ENCODE data around the gene SREBF1. TPM values are rescaled to one million over a fixed set of nuclear protein-coding genes. Genes with fewer than 3 reads are reported as not detected.

SREBF1 gene
- total and polyA plus RNA-seq, 7 experiments from 2014 or later: 22.4 to 281 (median 41.3) TPM

- intact Hi-C loops (cut with micrococcal nuclease): no loop called here
- peaks cover 0 to 13% (median 8%) of the 10 kb centered on the region in 5 donors for H3K36me3 Mint-ChIP-seq
- peaks cover 0 to 2% (median 0%) of the 10 kb centered on the region in 11 donors for H3K9me3 Mint-ChIP-seq
- Histone ChIP-seq H3K27me3 (ENCODE audit: control insufficient read depth in 2 of 2, insufficient read depth in 2 of 2, low read length in 2 of 2) (no peaks in the 10 kb centered on the region), H3K36me3 (ENCODE audit: control insufficient read depth in 2 of 3, insufficient read depth in 3 of 3, low read length in 3 of 3) (peaks cover 0 to 82% (median 17%) of the 10 kb centered on the region in 3 experiments), H3K9me3 (ENCODE audit: control insufficient read depth in 2 of 3, low read length in 3 of 3) (no peaks in the 10 kb centered on the region), H3K4me1 (ENCODE audit: control insufficient read depth in 2 of 2, insufficient read depth in 2 of 2, low read length in 2 of 2) (peaks cover 6 to 9% of the 10 kb centered on the region in 2 donors), H3K4me3 (ENCODE audit: low read length) (no peak overlapping the region), H3K27ac (ENCODE audit: low read depth, low read length) (no peak overlapping the region)
- H3K4me3 Mint-ChIP-seq: no peak overlapping the region
- H3K27ac Mint-ChIP-seq: peak overlapping the region in 1 of 9 donors; percentile 4
- ChIA-PET POLR2A (interaction anchor here (1.0 to 2.2 kb wide), 2 partner anchors 8 to 44 kb away, joined by 3 to 7 read pairs; no protein-coding TSS in a partner anchor), CTCF (interaction anchor here (1.0 to 9.9 kb wide), 5 partner anchors 9 to 106 kb away, joined by 3 to 88 read pairs (median 13); partner anchors contain the start of gene SREBF1)
- no peaks in the 10 kb centered on the region for H3K27me3 Mint-ChIP-seq
- DNase-seq (no peak), ATAC-seq (no peak)
- peaks cover 5 to 21% (median 13%) of the 10 kb centered on the region in 7 donors for H3K4me1 Mint-ChIP-seq
Measured at GRCh38 chr17:17813725-17814095, 23.1 kb downstream of the SREBF1 start.

DNA sequence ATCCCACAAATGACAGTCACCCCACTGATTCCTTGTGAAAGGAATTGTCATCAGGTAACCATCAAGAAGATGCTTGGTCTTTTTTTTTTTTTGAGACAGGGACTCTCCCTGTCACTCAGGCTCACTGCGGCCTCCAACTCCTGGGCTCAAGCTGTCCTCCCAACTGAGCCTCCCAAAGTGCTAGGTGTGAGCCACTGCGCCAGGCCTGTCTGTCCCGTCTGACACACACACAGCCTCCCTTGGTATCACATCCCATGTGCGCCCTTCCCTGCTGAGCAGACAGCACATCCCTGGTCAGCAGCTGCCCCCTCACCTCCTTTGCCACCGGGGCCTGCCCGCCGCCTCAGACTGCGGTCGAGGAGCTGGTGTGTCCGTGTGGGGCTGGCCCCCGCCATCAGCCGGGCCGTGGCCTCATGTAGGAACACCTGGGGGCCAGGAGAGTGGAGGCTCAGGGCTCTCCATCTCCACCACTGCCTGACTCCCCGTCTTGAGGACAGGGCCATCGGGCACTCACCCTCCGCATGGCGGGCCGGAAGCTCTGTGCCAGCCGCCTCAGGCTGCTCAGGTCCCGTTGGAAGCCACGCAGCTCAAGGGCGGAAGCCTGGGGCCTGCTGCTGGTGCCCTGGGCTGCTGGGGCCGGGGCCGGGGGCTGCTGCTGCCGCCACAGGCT lies 23.6 kb downstream of the SREBF1 start:
- peaks cover 0 to 2% (median 0%) of the 10 kb centered on the region in 11 donors for H3K9me3 Mint-ChIP-seq
- ChIA-PET POLR2A (interaction anchor here (1.0 to 2.2 kb wide), 3 partner anchors 9 to 44 kb away, joined by 3 to 7 read pairs (median 5); no protein-coding TSS in a partner anchor), CTCF (interaction anchor here (0.6 to 9.9 kb wide), 14 partner anchors 8 to 133 kb away, joined by 3 to 88 read pairs (median 5); partner anchors contain the start of gene SREBF1)
- H3K4me1 ChIP-seq (ENCODE audit: control insufficient read depth in 2 of 2, insufficient read depth in 2 of 2, low read length in 2 of 2): peaks cover 6 to 9% of the 10 kb centered on the region in 2 donors
- H3K4me3 Mint-ChIP-seq: no peak overlapping the region
- H3K36me3 ChIP-seq (ENCODE audit: control insufficient read depth in 2 of 3, insufficient read depth in 3 of 3, low read length in 3 of 3): peaks cover 0 to 77% (median 13%) of the 10 kb centered on the region in 3 experiments
- H3K27ac ChIP-seq (ENCODE audit: low read depth, low read length): peak overlapping the region; percentile 39
- ATAC-seq (no peak), DNase-seq (no peak)
- H3K4me3 ChIP-seq (ENCODE audit: low read length): no peak overlapping the region
- H3K4me1 Mint-ChIP-seq: peaks cover 5 to 18% (median 9%) of the 10 kb centered on the region in 7 donors
- H3K27ac Mint-ChIP-seq: peak overlapping the region in 4 of 9 donors; percentile 43 to 66 (median 46)
- intact Hi-C loops (cut with micrococcal nuclease): no loop called here
- no peaks in the 10 kb centered on the region for H3K27me3 ChIP-seq (ENCODE audit: control insufficient read depth in 2 of 2, insufficient read depth in 2 of 2, low read length in 2 of 2)
- peaks cover 0 to 10% (median 5%) of the 10 kb centered on the region in 5 donors for H3K36me3 Mint-ChIP-seq
- H3K27me3 Mint-ChIP-seq: no peaks in the 10 kb centered on the region
- H3K9me3 ChIP-seq (ENCODE audit: control insufficient read depth in 2 of 3, low read length in 3 of 3): no peaks in the 10 kb centered on the region

DNA sequence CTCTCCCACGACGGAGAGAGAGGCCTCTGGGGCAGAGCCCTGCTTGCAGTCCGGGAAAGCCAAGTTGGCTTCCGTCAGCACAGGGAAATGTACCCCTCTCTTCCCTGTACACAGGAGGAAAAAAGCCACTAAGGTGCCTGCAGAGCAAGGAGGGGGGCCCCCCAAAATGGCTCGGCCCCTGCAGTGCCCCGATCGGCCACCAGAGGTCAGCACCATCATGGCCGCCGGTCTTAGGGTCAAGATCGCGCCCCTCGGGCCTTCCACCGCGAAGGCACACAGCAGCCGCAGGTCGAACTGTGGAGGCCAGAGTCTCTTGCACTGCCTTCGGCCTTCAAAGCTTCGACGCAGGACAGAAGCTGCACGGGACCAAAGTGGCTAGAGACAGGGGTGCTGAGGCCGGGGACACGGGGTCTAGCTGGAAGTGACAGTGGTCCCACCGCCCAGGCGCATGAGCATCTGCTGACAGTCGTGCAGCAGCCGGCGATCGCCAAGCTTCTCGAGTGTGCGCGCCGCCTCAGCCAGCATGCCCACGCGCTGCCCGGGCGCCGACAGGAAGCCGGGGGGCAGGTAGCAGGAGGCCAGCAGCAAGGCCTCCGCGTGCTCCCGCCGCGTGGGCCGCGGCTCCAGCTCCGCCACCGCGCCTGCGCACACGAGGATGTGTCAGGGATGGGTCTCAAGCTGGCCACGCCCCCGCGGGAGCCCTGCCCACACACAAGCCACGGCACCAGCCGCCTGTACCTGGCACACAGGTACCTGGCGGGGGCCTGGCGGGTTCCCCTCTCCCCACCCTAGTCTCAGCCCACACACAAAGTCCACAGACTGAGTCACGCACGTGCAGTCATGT lies 24.4 kb downstream of the SREBF1 start:
- CTCF ChIA-PET: interaction anchor here (0.8 to 9.9 kb wide), 14 partner anchors 9 to 134 kb away, joined by 3 to 88 read pairs (median 5); partner anchors contain the start of gene SREBF1
- Mint-ChIP-seq H3K27me3 (no peaks in the 10 kb centered on the region), H3K27ac (peak overlapping the region in 8 of 9 donors; percentile 23 to 66 (median 58)), H3K4me1 (peaks cover 5 to 18% (median 9%) of the 10 kb centered on the region in 7 donors), H3K36me3 (peaks cover 0 to 10% (median 3%) of the 10 kb centered on the region in 5 donors), H3K4me3 (no peak overlapping the region), H3K9me3 (peaks cover 0 to 2% (median 0%) of the 10 kb centered on the region in 11 donors)
- peak overlapping the region; percentile 39 for H3K27ac ChIP-seq (ENCODE audit: low read depth, low read length)
- peaks cover 6 to 9% of the 10 kb centered on the region in 2 donors for H3K4me1 ChIP-seq (ENCODE audit: control insufficient read depth in 2 of 2, insufficient read depth in 2 of 2, low read length in 2 of 2)
- intact Hi-C loops (cut with micrococcal nuclease): loop anchor here (1.0 kb wide), 8 partner anchors 11 to 221 kb away; partner anchors contain the start of genes RAI1 (in 1 of the 2) and SREBF1 (in 1 of the 2)
- POLR2A ChIA-PET: interaction anchor here (1.0 to 2.2 kb wide), 5 partner anchors 10 to 45 kb away, joined by 3 to 7 read pairs (median 4); partner anchors contain the start of gene SREBF1
- peaks cover 0 to 70% (median 13%) of the 10 kb centered on the region in 3 experiments for H3K36me3 ChIP-seq (ENCODE audit: control insufficient read depth in 2 of 3, insufficient read depth in 3 of 3, low read length in 3 of 3)
- DNase-seq (peak; percentile 33 to 79 (median 61)), ATAC-seq (peak; percentile 73)
- H3K4me3 ChIP-seq (ENCODE audit: low read length): no peak overlapping the region
- no peaks in the 10 kb centered on the region for H3K27me3 ChIP-seq (ENCODE audit: control insufficient read depth in 2 of 2, insufficient read depth in 2 of 2, low read length in 2 of 2)
- no peaks in the 10 kb centered on the region for H3K9me3 ChIP-seq (ENCODE audit: control insufficient read depth in 2 of 3, low read length in 3 of 3)

DNA sequence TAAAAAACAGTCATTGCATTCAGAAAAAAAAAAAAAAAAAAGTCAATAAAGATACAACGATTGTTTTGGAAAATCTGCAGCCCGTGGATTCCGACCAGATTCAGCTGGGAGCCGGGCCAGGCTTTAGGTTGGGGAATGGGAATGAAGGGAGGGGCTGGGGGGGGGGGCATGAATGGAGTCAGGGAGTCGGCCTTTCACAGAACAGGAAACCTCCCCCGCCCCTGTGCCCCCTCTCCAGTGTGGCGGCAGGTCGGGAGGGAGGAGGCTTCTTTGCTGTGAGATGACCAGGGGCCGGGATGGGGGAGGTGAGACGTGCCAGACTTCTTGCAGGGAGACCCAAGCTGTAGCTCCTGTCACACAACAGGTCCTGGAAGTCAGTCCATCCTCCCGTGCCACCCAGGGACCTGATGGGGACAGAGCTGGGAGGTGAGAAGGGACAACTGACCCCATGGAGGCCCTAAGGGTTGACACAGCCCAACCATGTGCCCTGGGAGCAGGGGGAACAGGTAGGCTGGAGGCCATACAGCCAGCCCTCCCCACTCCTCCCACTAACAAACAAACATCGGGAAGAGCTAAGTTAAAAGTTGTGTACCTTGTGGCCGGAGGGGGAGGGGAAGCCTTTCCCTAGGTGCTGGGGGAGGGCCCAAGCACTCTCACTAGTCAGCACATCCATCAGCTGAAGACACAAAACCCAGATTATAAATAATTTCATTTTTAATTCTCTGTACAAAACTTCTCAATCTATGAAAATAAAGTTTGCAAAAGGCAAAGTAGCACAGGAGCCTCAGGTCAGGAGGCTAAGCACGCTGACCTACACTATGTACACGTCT lies 25.2 kb downstream of the SREBF1 start:
- H3K27ac ChIP-seq (ENCODE audit: low read depth, low read length): no peak overlapping the region
- ATAC-seq (no peak), DNase-seq (no peak)
- intact Hi-C loops (cut with micrococcal nuclease): loop anchor here (1.0 kb wide), 8 partner anchors 12 to 222 kb away; partner anchors contain the start of genes RAI1 (in 1 of the 2) and SREBF1 (in 1 of the 2)
- ChIA-PET POLR2A (interaction anchor here (1.1 to 2.2 kb wide), 4 partner anchors 25 to 46 kb away, joined by 3 to 7 read pairs (median 4); partner anchors contain the start of gene SREBF1), CTCF (interaction anchor here (0.6 to 9.9 kb wide), 13 partner anchors 16 to 133 kb away, joined by 3 to 88 read pairs (median 5); partner anchors contain the start of gene SREBF1)
- Mint-ChIP-seq H3K36me3 (peaks cover 0 to 10% (median 3%) of the 10 kb centered on the region in 5 donors), H3K4me3 (no peak overlapping the region), H3K9me3 (peaks cover 0 to 2% (median 0%) of the 10 kb centered on the region in 11 donors), H3K27me3 (no peaks in the 10 kb centered on the region), H3K4me1 (peaks cover 5 to 18% (median 11%) of the 10 kb centered on the region in 7 donors), H3K27ac (peak overlapping the region in 8 of 9 donors; percentile 12 to 65 (median 56))
- H3K4me3 ChIP-seq (ENCODE audit: low read length): no peak overlapping the region
- no peaks in the 10 kb centered on the region for H3K27me3 ChIP-seq (ENCODE audit: control insufficient read depth in 2 of 2, insufficient read depth in 2 of 2, low read length in 2 of 2)
- H3K36me3 ChIP-seq (ENCODE audit: control insufficient read depth in 2 of 3, insufficient read depth in 3 of 3, low read length in 3 of 3): peaks cover 0 to 62% (median 9%) of the 10 kb centered on the region in 3 experiments
- H3K9me3 ChIP-seq (ENCODE audit: control insufficient read depth in 2 of 3, low read length in 3 of 3): no peaks in the 10 kb centered on the region
- H3K4me1 ChIP-seq (ENCODE audit: control insufficient read depth in 2 of 2, insufficient read depth in 2 of 2, low read length in 2 of 2): peaks cover 6 to 9% of the 10 kb centered on the region in 2 donors

DNA sequence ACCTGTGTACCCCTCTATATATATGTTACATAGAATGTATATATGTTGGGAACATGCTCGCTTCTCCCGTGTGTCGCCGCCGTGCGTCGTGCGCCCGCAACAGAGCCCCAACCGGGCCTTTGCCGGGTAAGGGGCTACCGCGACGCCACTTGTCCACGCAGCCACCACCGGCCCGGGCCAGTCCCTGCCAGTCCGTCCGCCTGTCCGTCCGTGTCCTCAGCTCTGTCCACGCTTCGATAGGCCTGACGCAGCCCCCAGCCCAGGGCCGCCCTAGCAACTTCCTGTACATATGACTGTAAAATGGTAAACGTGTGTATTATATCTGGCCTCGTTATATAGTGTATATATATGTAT lies 25.9 kb downstream of the SREBF1 start:
- Mint-ChIP-seq H3K4me1 (peaks cover 5 to 18% (median 13%) of the 10 kb centered on the region in 7 donors), H3K27ac (no peak overlapping the region), H3K4me3 (no peak overlapping the region), H3K9me3 (peaks cover 0 to 2% (median 0%) of the 10 kb centered on the region in 11 donors), H3K36me3 (peaks cover 0 to 12% (median 3%) of the 10 kb centered on the region in 5 donors), H3K27me3 (no peaks in the 10 kb centered on the region)
- POLR2A ChIA-PET: interaction anchor here (1.7 kb wide), 1 partner anchor 25 kb away, joined by 4 read pairs; the partner anchor contains the start of gene SREBF1
- Histone ChIP-seq H3K27me3 (ENCODE audit: control insufficient read depth in 2 of 2, insufficient read depth in 2 of 2, low read length in 2 of 2) (no peaks in the 10 kb centered on the region), H3K4me3 (ENCODE audit: low read length) (no peak overlapping the region), H3K9me3 (ENCODE audit: control insufficient read depth in 2 of 3, low read length in 3 of 3) (no peaks in the 10 kb centered on the region), H3K4me1 (ENCODE audit: control insufficient read depth in 2 of 2, insufficient read depth in 2 of 2, low read length in 2 of 2) (peaks cover 6 to 9% of the 10 kb centered on the region in 2 donors), H3K27ac (ENCODE audit: low read depth, low read length) (no peak overlapping the region), H3K36me3 (ENCODE audit: control insufficient read depth in 2 of 3, insufficient read depth in 3 of 3, low read length in 3 of 3) (peaks cover 0 to 60% (median 8%) of the 10 kb centered on the region in 3 experiments)
- ATAC-seq (no peak), DNase-seq (no peak)
- intact Hi-C loops (cut with micrococcal nuclease): no loop called here
- CTCF ChIA-PET: interaction anchor here (0.6 to 9.9 kb wide), 6 partner anchors 16 to 108 kb away, joined by 3 to 88 read pairs (median 5); no protein-coding TSS in a partner anchor

Data from naive thymus-derived CD4-positive, alpha-beta T cell (primary cell).